Panc1 (cell line): ENCODE results near the gene CEP68. TPM values are rescaled to one million over a fixed set of nuclear protein-coding genes. Genes with fewer than 3 reads are reported as not detected.

Source experiments
- ATAC-seq: fragments of 200-7000 bp; cut with Tn5 transposase; 2 replicates; pipeline ENCODE4 v1.9.1; 2020; ENCODE audit warnings: mild to moderate bottlenecking, moderate library complexity
- BruUV-seq: library from RNA; stranded (reverse); fragments of 400-500 nt; replicated peaks from 2 replicates; lab custom pipeline; 2021; lab: Mats Ljungman, UMichigan
- CTCF ChIA-PET: fragments of 300-600 bp; sonication (Branson Sonifier 250); formaldehyde crosslinking; loops from one replicate; lab custom pipeline; 2022; ENCODE audit warnings: antibody characterized with exemption; lab: Charles Lee
- POLR2A ChIA-PET: fragments of 300-600 bp; sonication (Branson Sonifier 250); formaldehyde crosslinking; loops from one replicate; lab custom pipeline; 2022; ENCODE audit warnings: antibody characterized with exemption; lab: Charles Lee
- DNase-seq: peaks from one replicate; pipeline ENCODE4 v3.0.0-alpha.2; 2010; ENCODE audit warnings: low read depth, low spot score
- H3K27ac ChIP-seq: 2 replicates; pipeline ENCODE4 v1.5.1; 2011; ENCODE audit warnings: mild to moderate bottlenecking, low read length, inconsistent platforms
- H3K27me3 ChIP-seq: fragments of 200-500 bp; sonication (Bioruptor generic); 2 replicates; pipeline ENCODE4 v1.6.0; 2014; ENCODE audit warnings: low read length, inconsistent platforms; ENCODE audit not compliant: control insufficient read depth, insufficient read depth
- H3K36me3 ChIP-seq: fragments of 200-500 bp; sonication (Bioruptor generic); 2 replicates; pipeline ENCODE4 v1.5.1; 2014; ENCODE audit warnings: inconsistent platforms, mild to moderate bottlenecking, low read length, moderate library complexity; ENCODE audit not compliant: control insufficient read depth, insufficient read depth
- H3K4me1 ChIP-seq: 2 replicates; pipeline ENCODE4 v1.5.1; 2011; ENCODE audit warnings: inconsistent platforms, mild to moderate bottlenecking, low read length, moderate library complexity; ENCODE audit not compliant: control insufficient read depth, insufficient read depth
- H3K4me3 ChIP-seq, 2 experiments: 2 replicates each; pipeline ENCODE4 v1.5.1; 2011 to 2012; ENCODE audit warnings: low read depth in 2 of 2, low read length in 2 of 2, mild to moderate bottlenecking in 2 of 2, inconsistent platforms in 1 of 2, moderate library complexity in 1 of 2
- H3K9me3 ChIP-seq: fragments of 200-500 bp; sonication (Bioruptor generic); 2 replicates; pipeline ENCODE4 v1.5.1; 2014; ENCODE audit warnings: low read depth, mild to moderate bottlenecking, inconsistent platforms, low read length, moderate library complexity; ENCODE audit not compliant: control insufficient read depth, insufficient read depth
- CTCF ChIP-seq: fragments of 450-650 bp; IDR thresholded peaks from 2 replicates; pipeline ENCODE4 v1.5.1; 2017; ENCODE audit warnings: mild to moderate bottlenecking
- POLR2AphosphoS5 ChIP-seq: IDR thresholded peaks from 2 replicates; pipeline ENCODE4 v1.6.1; 2012; ENCODE audit warnings: mild to moderate bottlenecking, low read depth, low read length, moderate library complexity
- REST ChIP-seq, 2 experiments: IDR thresholded peaks; 2 replicates each; pipeline ENCODE4 v1.6.1; 2011 to 2012; ENCODE audit warnings: low read depth in 2 of 2, control low read depth in 1 of 2, low read length in 1 of 2, mild to moderate bottlenecking in 1 of 2, moderate library complexity in 1 of 2; ENCODE audit not compliant: insufficient read depth in 1 of 2
- SIN3A ChIP-seq: IDR thresholded peaks from 2 replicates; pipeline ENCODE4 v1.6.1; 2012; ENCODE audit warnings: low read depth, mild to moderate bottlenecking, low read length, moderate library complexity, borderline replicate concordance; ENCODE audit not compliant: insufficient read depth
- TCF7L2 ChIP-seq: IDR thresholded peaks from 2 replicates; pipeline ENCODE4 v1.6.1; 2011; ENCODE audit warnings: mild to moderate bottlenecking, low read depth, low read length, inconsistent platforms
- in situ Hi-C: cut with HindIII; loops from 2 replicates; pipeline ENCODE4 v1.10.0; 2016; ENCODE audit warnings: low sequenced_read_pairs, low pct_unique_long_range_greater_than_20kb
- intact Hi-C: fragments of 100-400 bp; cut with micrococcal nuclease; formaldehyde crosslinking; loops from one replicate; pipeline ENCODE4 v1.10.0; 2022; ENCODE audit not compliant: unreplicated experiment
- total RNA-seq: library from RNA; stranded (reverse); gene quantifications from one replicate; pipeline ENCODE4 v1.2.1, GENCODE V29; 2021; ENCODE audit not compliant: unreplicated experiment

The CEP68 gene
- total RNA-seq, 1 experiment from 2014 or later: 13.3 TPM

- ATAC-seq (no peak), DNase-seq (no peak)
- CTCF ChIA-PET: no interaction called here
- POLR2A ChIA-PET: no interaction called here
- Histone ChIP-seq H3K27me3 (no peaks in the 10 kb centered on the region), H3K9me3 (no peaks in the 10 kb centered on the region), H3K4me1 (no peaks in the 10 kb centered on the region), H3K27ac (no peak overlapping the region), H3K36me3 (no peaks in the 10 kb centered on the region), H3K4me3 (no peak overlapping the region)
- in situ Hi-C loops: no loop called here
- TF ChIP-seq SIN3A: no peak
- no peak for TF ChIP-seq TCF7L2
- no peak for TF ChIP-seq CTCF
- TF ChIP-seq REST (IDR thresholded peaks at IDR 0.05; ENCODE audit: insufficient read depth in 1 of 2, low read depth in 2 of 2, low read length in 1 of 2): no peak
- intact Hi-C loops: no loop called here
- TSS peak; percentile 17 for BruUV-seq
Observed at GRCh38 chr2:65114921-65115320, 58.7 kb downstream of the CEP68 start.

DNA sequence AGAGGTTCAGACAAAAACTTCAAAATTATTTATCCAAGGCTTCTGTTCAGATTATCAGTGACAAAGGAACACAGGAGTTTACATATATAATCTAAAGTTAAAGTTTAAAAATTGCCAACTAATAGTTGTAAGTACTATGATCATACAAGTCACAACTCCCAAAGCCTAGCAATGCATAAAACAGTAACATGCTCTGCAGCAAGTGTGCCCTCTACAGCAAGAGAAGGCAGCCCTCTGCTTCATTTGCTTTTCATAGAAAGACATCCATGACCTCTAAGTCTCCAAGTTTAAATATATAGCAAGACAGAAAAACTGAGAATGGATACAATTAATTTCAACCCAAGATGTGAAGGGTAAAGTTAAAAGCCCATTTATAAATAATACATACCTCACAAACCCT, 60.4 kb downstream of the CEP68 start:
- intact Hi-C loops: no loop called here
- no peaks in the 10 kb centered on the region for H3K27me3 ChIP-seq
- BruUV-seq: TSS peak; percentile 40
- H3K4me1 ChIP-seq: no peaks in the 10 kb centered on the region
- TF ChIP-seq CTCF: no peak
- TF ChIP-seq POLR2AphosphoS5: no peak
- TF ChIP-seq REST (IDR thresholded peaks at IDR 0.05; ENCODE audit: insufficient read depth in 1 of 2, low read depth in 2 of 2, low read length in 1 of 2): no peak
- no peak for TF ChIP-seq SIN3A
- no peak for TF ChIP-seq TCF7L2
- H3K9me3 ChIP-seq: no peaks in the 10 kb centered on the region
- in situ Hi-C loops: no loop called here
- H3K36me3 ChIP-seq: no peaks in the 10 kb centered on the region
- no peak overlapping the region for H3K4me3 ChIP-seq
- no peak overlapping the region for H3K27ac ChIP-seq
- ATAC-seq (0 out of 2 replicates have a peak, but pooled peaks have one; percentile 52), DNase-seq (no peak)
- CTCF ChIA-PET: no interaction called here
- POLR2A ChIA-PET: no interaction called here
